GM19193 (cell line): ENCODE results near the gene UTS2R.

Source experiments
- POLR2A ChIP-seq: IDR thresholded peaks from 4 replicates; pipeline ENCODE4 v1.6.1; 2011; ENCODE audit not compliant: insufficient read depth, insufficient read length; ENCODE audit errors: extremely low read depth

UTS2R gene

DNA sequence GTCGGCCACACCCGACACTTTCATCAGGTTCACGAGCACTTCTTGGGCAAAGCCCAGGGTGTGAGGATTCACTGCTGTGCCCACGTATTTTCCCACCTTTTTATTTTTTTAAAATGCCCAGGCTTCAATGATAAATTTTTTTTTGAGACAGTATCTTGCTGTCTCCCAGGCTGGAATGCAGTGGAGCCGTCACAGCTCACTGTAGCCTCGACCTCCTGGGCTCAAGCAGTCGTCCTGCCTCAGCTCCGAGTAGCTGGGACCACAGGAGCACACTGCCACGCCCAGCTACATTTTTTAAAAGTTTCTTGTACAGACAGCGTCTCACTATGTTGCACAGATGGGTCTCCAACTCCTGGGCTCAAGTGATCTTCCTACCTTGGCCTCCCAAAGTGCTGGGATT, 17.8 kb downstream of the UTS2R start:
- TF ChIP-seq POLR2A = no peak

DNA sequence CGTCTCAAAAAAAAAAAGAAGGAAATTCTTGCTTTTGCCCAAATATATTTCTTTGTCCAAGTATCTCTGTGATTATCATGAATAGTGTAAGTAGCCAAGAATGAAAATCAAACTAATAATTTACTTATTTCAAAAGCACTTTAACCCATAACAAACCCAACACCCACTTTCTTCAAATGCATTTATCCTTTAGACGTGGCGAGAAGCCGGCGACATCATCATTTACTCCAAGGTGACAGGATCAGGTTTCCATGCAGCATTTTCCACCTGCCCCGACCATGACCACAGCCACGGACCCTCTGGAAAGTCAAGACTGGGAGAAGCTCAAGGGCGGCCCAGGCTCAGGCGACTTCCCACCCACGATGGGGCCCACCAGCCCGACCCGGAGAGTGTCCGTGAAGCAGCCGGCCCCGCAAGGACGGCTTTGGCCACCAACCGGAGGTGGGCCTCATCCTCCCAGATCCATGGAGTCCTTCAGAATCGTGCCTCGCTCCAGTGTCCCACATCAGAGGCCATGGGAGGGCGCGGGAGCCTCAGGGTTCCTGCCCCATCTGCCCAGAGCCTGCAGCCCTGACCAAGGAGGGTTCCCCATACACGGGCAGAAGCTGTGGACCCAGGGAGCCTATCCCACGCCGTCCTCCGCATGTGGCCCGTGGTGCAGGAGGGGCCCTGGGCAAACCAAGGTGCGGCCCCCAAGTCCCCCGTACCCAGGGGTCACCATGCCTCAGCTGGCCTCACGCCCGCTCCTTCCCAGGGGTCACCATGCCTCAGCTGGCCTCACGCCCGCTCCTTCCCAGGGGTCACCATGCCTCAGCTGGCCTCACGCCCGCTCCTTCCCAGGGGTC, 18.7 kb downstream of the UTS2R start:
- no peak for TF ChIP-seq POLR2A

DNA sequence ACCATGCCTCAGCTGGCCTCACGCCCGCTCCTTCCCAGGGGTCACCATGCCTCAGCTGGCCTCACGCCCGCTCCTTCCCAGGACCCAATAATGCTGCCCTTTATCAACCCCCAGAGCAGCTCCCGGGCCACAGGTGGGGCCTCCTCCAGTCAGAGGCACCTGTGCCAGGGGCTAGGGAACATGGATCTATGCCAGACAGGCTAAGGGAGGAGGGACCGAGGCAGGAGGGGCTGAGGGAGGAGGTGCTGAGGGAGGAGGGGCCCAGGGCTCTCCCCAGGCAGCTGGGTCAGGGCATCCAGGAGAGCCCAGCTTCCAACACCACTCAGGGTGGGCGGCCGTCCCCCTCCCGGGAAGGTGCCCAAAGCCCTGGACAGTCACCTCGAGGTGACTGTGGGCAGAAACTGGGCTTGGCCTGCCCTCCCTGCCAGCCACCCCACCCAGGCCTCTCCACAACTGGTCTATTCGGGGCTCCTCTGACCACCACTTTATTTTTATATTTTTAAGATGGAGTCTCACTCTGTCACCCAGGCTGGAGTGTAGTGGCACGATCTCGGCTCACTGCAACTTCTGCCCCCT, 19.4 kb downstream of the UTS2R start:
- TF ChIP-seq POLR2A = no peak

DNA sequence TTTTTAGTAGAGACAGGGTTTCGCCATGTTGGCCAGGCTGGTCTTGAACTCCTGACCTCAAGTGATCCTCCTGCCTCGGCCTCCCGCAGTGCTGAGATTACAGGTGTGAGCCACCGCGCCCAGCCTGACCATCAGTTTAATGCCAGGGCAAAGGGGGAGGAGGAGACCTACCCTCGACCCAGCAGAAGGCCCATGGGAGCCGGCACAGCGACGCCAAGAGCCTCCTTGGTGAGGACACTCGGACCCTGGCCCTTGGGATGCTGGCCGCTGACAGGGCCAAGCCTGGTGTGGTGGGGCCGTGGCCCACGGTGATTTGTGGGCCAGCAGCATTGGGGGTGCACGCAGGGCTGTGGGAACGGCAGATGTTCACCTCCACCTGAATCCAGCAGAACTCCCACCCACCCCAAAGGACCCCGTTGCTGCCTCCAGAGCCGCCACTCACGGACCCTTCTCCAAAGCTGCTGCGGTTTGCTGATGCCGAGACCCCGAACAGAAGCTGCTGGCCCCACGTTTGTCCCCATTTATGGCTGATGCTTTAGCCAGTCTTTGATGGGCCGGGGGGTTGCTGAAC, 20.0 kb downstream of the UTS2R start:
- TF ChIP-seq POLR2A = no peak

DNA sequence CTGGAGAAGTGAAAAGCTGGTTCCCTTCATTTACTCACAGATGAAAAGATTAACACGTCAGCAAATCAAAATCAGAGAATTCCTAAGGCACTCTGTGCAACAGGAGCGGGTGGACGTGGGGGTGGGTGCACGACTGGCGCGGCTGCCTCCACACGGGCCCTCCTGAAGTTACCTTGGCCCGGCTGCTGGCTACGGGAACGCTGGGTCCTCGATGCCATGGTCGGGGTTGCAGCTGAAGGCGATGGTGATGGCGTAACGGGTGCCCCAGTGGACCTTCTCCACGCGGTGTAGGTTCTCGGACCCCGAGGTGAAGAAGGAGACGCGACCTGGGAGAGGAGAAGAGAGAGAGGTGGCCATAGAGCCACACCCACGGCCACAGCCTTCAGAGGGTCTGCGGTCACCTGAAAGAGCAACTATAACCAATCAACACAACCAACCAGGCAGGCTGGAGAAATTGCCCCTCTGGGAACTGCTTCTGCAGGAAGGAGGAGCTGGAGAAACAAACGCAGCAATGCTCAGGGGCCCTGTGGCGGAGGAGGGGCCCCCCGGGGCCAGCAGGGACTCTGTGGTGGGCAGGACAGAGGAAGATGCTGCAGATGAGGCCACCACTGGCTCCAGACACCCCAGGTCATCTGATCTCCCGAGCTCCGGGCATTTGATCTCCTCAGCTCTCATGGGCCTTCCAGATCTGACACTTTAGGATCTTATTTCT, 20.8 kb downstream of the UTS2R start:
- TF ChIP-seq POLR2A = no peak

DNA sequence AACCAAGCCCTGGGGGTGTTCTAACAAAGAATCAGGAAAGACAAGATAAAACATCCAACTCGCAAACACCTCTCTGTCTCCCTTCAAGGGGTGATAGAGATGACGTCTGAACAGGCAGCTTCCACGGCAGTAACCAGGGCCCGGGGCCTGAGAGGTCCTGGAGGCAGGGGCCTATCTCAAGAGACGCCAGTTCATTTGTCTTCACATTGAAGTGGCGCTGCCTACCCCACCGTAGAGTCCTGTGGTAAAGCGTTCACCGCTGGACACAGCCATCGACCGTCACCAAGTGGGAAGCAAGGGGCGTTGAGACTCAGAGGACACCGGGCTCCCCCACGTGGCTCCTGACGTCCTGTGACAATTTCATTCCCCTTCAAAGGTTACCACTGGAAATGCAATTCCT, 21.4 kb downstream of the UTS2R start:
- no peak for TF ChIP-seq POLR2A

DNA sequence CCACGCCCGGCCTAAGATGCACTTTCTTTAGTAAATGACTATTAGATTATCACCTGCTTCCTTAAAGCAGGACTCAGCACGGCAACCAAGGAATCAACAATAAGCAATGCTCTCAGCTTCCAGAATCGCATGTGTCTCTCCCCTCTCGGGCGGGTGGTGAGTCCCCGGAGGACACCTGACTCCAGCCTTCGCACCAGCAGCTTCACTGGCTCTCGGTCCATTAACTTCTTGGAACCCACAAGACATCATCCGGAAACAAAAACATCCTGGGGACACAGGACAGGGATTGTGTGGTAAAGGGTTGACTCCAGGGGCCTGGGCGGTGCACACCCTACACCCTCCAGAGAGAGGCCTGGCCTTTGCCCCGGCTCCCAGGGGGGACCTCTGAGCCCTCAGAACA, 22.7 kb downstream of the UTS2R start:
- no peak for TF ChIP-seq POLR2A

DNA sequence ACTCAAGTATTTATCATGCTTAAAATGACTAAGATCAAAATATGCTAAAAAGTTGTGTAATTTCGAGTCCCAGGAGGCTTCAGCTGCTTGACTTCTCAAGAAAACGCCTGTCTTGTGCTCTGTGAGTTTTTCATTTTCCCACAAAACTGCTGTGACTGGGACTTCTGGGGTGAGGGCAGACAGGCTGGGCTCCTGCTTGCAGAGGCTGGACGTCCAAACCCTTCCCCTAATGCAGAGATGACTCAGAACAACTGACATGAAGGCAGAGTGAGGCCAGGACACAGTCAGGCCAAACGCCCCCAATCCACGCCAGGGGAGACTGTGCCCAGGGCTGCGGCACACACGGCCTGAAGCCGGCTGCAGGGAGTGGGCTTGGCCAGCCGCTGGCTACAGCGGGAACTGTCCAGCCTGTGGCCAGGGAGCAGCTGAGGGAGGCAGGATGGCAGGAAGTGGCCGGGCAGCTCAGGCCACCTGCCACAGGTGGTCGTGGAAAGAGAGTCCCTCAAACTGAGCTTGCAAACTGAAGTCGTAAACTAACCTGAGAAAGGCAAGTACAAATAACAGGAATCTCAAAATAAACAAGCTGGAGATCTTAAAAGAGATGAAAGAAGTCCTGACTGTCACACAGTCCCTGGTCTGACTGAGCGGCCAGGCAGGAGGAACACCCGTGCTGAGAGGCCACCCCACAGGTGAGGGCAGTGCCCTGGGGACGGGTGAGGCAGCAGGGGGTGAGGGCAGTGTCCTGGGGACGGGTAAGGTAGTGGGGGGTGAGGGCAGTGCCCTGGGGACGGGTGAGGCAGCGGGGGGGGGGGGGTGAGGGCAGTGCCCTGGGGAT, 25.3 kb downstream of the UTS2R start:
- no peak for TF ChIP-seq POLR2A

DNA sequence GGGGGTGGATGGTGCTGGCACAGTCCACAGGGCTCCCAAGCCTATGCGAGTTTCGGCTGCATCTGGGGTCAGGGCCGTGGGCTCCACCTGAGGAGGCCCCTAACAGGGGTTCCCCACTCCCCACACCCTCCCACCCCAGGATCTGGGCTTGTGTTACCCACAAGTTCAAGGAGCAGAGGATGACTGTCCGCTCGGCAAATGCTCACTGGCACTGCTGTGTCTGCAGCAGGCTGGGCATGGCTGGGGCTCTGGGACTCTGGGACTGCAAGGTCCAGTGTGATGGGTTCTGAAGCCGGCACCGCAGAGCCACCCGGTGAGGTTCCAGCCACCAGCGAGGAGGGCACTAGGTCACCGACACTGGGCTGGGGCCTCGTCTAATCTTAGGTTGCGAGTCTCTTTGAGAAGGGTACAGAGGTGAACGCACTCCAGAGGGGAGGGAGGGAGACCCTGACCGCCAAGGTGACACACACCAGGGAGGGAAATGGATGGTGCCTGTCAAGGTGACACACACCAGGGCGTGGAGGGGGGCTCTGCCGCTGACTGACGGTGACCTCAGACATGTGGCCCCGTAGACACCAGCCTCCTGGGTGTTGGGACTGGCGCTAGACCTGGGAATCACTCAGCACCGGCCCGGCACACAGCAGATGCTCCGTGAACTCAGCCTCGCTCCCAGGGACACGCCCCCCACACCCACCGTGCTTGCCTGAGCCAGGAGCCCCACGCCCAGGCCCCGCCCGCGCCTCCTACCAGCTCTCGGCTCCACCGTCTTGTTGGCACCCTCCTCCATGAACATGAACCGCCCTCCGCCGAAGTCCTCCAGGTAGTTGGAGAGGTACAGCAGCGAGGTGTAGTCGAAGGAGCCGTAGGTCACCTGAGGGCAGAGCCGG, 26.1 kb downstream of the UTS2R start:
- TF ChIP-seq POLR2A = no peak

DNA sequence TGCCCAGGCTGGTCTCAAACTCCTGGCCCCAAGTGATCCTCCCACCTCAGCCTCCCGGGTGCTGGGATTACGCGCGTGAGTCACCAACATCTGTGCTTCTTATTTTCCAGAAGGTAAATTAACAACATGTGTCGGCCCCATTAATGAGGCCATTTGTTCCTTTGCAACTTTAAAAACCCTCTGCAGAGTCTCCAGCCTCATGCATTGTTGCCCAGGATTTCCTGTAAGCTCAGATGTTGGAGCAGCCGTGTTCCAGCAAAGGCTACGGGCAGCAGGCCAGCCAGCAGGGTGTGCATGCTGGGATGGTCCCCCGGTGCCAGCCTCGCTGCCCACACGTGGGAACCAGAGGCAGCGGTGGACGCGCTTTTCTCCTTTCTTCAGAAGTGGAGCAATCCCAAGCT, 27.5 kb downstream of the UTS2R start:
- TF ChIP-seq POLR2A = no peak

DNA sequence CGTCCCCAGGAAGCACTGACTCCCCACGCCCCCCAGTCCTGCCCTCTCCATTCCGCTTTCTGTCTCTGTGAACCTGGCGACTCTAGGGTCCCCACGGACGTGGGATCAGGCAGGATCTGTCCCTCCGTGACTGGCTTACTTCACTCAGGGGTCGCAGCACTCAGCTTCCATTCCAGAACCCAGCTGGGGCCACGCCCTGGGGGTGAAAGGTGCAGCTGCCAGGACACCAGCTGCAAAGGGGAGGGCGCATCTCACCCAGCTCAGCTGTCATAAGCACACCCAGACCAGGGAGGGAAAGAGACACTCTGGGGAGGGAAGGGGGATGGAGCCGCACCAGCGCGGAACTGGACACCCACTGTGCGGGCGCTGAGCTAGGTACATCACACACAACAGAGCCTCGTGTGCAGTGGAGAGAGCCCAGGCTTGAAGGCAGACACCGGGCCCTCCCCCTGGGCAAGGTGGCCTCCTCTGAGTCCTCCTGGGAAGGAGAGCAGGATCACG, 28.1 kb downstream of the UTS2R start:
- no peak for TF ChIP-seq POLR2A

DNA sequence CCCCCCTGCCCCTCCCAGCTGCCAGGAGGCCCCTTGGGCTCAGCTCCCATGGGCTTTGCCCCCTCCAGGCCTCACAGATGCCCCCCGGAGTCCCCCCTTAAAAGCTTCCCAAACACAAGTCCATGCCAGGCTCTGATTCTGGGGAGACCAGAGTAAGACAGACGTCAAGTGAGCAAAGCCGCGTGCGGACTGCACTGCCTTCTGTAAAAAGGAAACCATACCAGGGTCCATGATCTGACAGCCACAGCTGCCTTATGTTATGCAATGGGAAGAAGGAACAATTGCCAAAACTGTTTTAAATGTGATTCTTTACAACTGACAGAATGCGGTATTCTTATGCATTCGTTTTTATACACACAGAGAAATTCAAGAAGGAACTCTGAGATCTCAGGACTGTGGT, 28.6 kb downstream of the UTS2R start:
- no peak for TF ChIP-seq POLR2A

DNA sequence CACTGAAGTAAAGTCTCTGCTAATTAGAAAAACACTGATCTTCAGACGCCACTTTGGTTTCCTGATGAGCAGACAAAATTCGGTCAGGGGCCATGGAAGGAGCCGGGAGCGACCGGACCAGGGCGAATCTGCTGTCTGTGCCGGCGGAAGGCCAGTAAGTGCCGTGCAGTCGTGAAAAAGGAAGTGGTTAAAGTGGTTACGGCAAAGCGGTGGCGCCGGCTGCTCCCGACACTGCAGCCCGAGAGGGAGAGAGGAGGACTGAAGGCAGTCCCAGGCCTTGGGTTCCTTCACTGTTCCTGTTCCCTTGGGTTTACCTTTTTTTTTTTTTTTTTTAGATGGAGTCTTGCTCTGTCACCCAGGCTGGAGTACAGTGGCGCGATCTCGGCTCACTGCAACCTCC, 29.3 kb downstream of the UTS2R start:
- peak; percentile 43 for TF ChIP-seq POLR2A

DNA sequence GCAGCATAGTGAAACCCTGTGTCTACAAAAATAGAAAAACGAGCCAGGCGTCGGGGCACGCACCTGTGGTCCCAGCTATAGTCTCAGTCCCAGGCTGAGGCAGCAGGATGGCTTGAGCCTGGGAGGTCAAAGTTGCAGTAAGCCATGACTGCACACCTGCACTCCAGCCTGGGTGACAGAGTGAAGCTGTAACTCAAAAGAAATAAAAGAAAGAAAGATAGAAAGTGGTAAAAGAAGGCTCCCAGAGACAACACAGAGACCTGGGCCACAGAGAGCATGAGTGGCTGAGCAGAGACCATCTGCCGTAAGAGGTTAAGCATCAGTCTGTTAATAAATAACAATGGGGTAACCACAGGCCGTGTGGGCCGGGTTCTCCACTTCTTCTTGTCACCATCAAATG, 31.3 kb downstream of the UTS2R start:
- TF ChIP-seq POLR2A = no peak
